WTC11 (cell line): ENCODE measurements around the gene PKP3.

Experiments used
- SMAD3 ChIP-seq: sonication (generic); formaldehyde crosslinking; IDR thresholded peaks from 2 replicates; pipeline ENCODE4 v1.8.0; 2022; ENCODE audit warnings: missing genetic modification reagents, mild to moderate bottlenecking, borderline replicate concordance
- ZBTB21 ChIP-seq: sonication (generic); formaldehyde crosslinking; IDR thresholded peaks from 2 replicates; pipeline ENCODE4 v1.8.1; 2023; ENCODE audit warnings: mild to moderate bottlenecking, missing genetic modification reagents, borderline replicate concordance
- TF ChIP-seq, protein P1 (sequence below): fragments of 250-450 bp; sonication (Bioruptor Pico); IDR thresholded peaks from 2 replicates; pipeline ENCODE4 v1.9.0; 2021; ENCODE audit warnings: moderate library complexity, mild to moderate bottlenecking, inconsistent platforms, borderline replicate concordance

DNA sequence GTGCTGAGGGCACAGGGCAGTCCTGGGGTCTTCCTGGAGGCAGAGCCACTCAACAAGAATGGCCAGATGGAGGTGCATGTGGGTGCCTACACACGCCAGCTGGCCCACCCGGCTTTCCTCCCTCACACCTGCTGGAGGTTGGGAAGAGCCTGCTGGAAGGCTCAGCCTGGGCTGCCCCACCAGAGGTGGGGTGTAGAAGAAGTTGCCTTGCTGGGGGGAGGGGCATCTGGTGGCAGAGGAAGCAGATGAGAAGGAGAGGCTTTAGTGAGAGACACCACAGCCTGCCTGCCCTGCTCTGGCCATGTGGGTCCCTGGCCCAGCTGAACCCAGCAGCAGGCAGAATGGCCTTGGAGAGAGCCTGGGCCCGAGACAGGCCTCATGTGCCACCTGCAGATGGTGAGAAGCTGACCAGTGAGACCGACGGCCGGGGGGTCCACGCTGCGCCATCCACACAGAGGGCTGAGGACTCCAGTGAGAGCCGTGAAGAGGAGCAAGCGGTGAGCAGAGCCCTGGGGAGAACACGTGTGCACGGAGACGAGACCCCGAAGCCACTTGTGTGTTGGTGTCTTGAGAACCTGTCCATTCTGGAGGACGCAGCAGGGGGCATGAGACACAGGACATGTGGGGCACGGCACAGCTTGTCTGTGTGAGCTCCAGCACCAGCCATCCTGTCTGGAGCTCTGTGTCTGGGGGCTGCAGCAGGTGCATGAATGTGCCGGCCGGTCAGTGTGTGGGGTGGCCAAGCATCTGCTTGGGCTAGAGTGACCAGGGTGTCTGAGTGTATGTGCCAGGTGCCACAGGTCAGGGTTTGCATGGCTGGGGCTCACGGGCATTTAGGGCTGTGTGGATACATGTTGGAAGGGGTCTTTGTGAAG, 22.1 kb upstream of the PKP3 start:
- no peak for TF ChIP-seq ZBTB21
- no peak for TF ChIP-seq SMAD3 (CRISPR knock-in tag)
- TF ChIP-seq, protein P1, sequence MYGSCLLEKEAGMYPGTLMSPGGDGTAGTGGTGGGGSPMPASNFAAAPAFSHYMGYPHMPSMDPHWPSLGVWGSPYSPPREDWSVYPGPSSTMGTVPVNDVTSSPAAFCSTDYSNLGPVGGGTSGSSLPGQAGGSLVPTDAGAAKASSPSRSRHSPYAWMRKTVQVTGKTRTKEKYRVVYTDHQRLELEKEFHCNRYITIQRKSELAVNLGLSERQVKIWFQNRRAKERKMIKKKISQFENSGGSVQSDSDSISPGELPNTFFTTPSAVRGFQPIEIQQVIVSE (CRISPR knock-in tag) = no peak
